Neural cell (in vitro differentiated cells): ENCODE data around the gene PAIP1.

Source experiments
- CTCF ChIP-seq: fragments of 450-650 bp; IDR thresholded peaks from 2 replicates; pipeline ENCODE4 v1.5.1; 2014; ENCODE audit warnings: antibody characterized with exemption, mild to moderate bottlenecking, moderate library complexity; ENCODE audit not compliant: poor library complexity, severe bottlenecking
- EZH2 ChIP-seq: fragments of 200-600, 300-800 bp; shearing (Covaris generic), sonication (generic); IDR thresholded peaks from 2 replicates; pipeline ENCODE4 v1.6.1; 2014; ENCODE audit warnings: antibody characterized with exemption, low read length, borderline replicate concordance, mild to moderate bottlenecking; ENCODE audit not compliant: insufficient read depth, poor library complexity, severe bottlenecking
- MXI1 ChIP-seq: fragments of 450-650 bp; conservative IDR thresholded peaks from 2 replicates; pipeline ENCODE4 v1.6.1; 2014; ENCODE audit warnings: antibody characterized with exemption, mild to moderate bottlenecking; ENCODE audit not compliant: poor library complexity, severe bottlenecking
- POLR2AphosphoS5 ChIP-seq: IDR thresholded peaks from 2 replicates; pipeline ENCODE4 v1.6.1; 2012
- RAD21 ChIP-seq: fragments of 450-650 bp; conservative IDR thresholded peaks from 2 replicates; pipeline ENCODE4 v1.6.1; 2014; ENCODE audit warnings: antibody characterized with exemption, mild to moderate bottlenecking, moderate library complexity
- SMC3 ChIP-seq: fragments of 450-650 bp; conservative IDR thresholded peaks from 2 replicates; pipeline ENCODE4 v1.6.1; 2014; ENCODE audit warnings: antibody characterized with exemption, mild to moderate bottlenecking, moderate library complexity; ENCODE audit not compliant: poor library complexity
- TF ChIP-seq, protein P1 (sequence below): IDR thresholded peaks from 2 replicates; pipeline ENCODE4 v1.6.1; 2012; ENCODE audit warnings: borderline replicate concordance

GRCh38 chr5:43551731-43552130 lies 5.1 kb downstream of the PAIP1 start:
- TF ChIP-seq CTCF (no peak), MXI1 (no peak), POLR2AphosphoS5 (no peak), EZH2 (no peak), RAD21 (no peak), SMC3 (no peak)
- TF ChIP-seq, protein P1, sequence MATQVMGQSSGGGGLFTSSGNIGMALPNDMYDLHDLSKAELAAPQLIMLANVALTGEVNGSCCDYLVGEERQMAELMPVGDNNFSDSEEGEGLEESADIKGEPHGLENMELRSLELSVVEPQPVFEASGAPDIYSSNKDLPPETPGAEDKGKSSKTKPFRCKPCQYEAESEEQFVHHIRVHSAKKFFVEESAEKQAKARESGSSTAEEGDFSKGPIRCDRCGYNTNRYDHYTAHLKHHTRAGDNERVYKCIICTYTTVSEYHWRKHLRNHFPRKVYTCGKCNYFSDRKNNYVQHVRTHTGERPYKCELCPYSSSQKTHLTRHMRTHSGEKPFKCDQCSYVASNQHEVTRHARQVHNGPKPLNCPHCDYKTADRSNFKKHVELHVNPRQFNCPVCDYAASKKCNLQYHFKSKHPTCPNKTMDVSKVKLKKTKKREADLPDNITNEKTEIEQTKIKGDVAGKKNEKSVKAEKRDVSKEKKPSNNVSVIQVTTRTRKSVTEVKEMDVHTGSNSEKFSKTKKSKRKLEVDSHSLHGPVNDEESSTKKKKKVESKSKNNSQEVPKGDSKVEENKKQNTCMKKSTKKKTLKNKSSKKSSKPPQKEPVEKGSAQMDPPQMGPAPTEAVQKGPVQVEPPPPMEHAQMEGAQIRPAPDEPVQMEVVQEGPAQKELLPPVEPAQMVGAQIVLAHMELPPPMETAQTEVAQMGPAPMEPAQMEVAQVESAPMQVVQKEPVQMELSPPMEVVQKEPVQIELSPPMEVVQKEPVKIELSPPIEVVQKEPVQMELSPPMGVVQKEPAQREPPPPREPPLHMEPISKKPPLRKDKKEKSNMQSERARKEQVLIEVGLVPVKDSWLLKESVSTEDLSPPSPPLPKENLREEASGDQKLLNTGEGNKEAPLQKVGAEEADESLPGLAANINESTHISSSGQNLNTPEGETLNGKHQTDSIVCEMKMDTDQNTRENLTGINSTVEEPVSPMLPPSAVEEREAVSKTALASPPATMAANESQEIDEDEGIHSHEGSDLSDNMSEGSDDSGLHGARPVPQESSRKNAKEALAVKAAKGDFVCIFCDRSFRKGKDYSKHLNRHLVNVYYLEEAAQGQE, result no peak
